Regular cardiac myocyte (primary cell): Measurements from ENCODE around the gene RPS21. TPM values are rescaled to one million over a fixed set of nuclear protein-coding genes. Genes with fewer than 3 reads are reported as not detected.

ENCODE experiments used
- total RNA-seq: library from RNA; depleted of rRNA; stranded (reverse); fragments of >200 nt; gene quantifications from 2 replicates; pipeline ENCODE4 v1.2.3, GENCODE V29; 2014

The RPS21 gene
- total RNA-seq, result 543 and 873 TPM in 2 replicates

GRCh38 chr20:62386383-62387218 is at the start of gene RPS21:
Gene RPS21, plus strand, starts transcription at chr20:62387103. Its CDS starts 236 bp downstream, at chr20:62387339.

GRCh38 chr20:62367136-62367632 is 19.7 kb upstream of the RPS21 start, which contains the start of gene LAMA5:
Gene LAMA5, minus strand, starts transcription at chr20:62367312. Its CDS starts 67 bp downstream, at chr20:62367245.

GRCh38 chr20:62407221-62407992 is 20.5 kb downstream of the RPS21 start, which contains the start of gene CABLES2:
Gene CABLES2, minus strand, starts transcription at chr20:62407285. Its CDS starts 9 bp downstream, at chr20:62407276.

GRCh38 chr20:62427172-62428001 is 40.5 kb downstream of the RPS21 start, which contains the start of gene RBBP8NL:
Gene RBBP8NL, minus strand, starts transcription at chr20:62427539. Its CDS starts 7,892 bp downstream, at chr20:62419647.

Other genes starting within 250 kb of the RPS21 start
- gene PSMA7, start 243.7 kb upstream of the RPS21 start, total RNA-seq, result 244 and 526 TPM in 2 replicates
- gene SS18L1, start 243.3 kb upstream of the RPS21 start, total RNA-seq, result 10.1 and 11.3 TPM in 2 replicates
- 14.1 and 19.9 TPM in 2 replicates for gene MTG2, start 204.1 kb upstream of the RPS21 start, total RNA-seq
- gene HRH3, start 166.8 kb upstream of the RPS21 start, total RNA-seq, result not detected in 2 replicates
- gene OSBPL2, start 148.6 kb upstream of the RPS21 start, total RNA-seq, result 25.9 and 31.9 TPM in 2 replicates
- 82.3 and 123 TPM in 2 replicates for gene ADRM1, start 84.1 kb upstream of the RPS21 start, total RNA-seq
- gene LAMA5, start 19.8 kb upstream of the RPS21 start, total RNA-seq, result 19.7 and 35.7 TPM in 2 replicates
- gene CABLES2, start 20.2 kb downstream of the RPS21 start, total RNA-seq, result 0.28 and 0.96 TPM in 2 replicates
- gene RBBP8NL, start 40.4 kb downstream of the RPS21 start, total RNA-seq, result not detected in 2 replicates
- gene GATA5, start 88.9 kb downstream of the RPS21 start, total RNA-seq, result not detected in 2 replicates